ENCODE results near the gene PDE4D.

- no peak for TF ChIP-seq POU2F2 (IDR thresholded peaks at IDR 0.05; ENCODE audit: low read depth, low read length)
- TF ChIP-seq TAF1 (IDR thresholded peaks at IDR 0.05; ENCODE audit: low read depth, low read length) = no peak
- no peak for TF ChIP-seq POLR2A (IDR thresholded peaks at IDR 0.05; ENCODE audit: low read depth, low read length)
- TF ChIP-seq POLR2AphosphoS5 (IDR thresholded peaks at IDR 0.05; ENCODE audit: low read depth, low read length) = no peak
These were observed 914.4 kb downstream of the PDE4D start for GRCh38 chr5:58979090-58979489.
